ENCODE data around the gene D2HGDH. TPM values are rescaled to one million over a fixed set of nuclear protein-coding genes. Genes with fewer than 3 reads are reported as not detected.

The D2HGDH gene
- total and polyA plus RNA-seq, 2 of the 13 experiments (the other 11 are each of a cell fraction or from before 2014, with no cell fraction given) = 19.2 to 20.3 TPM

GRCh38 chr2:241764275-241765241 lies 30.1 kb downstream of the D2HGDH start (continued):
- TF ChIP-seq ZNF281 (CRISPR knock-in tag; IDR thresholded peaks at IDR 0.05; ENCODE audit: borderline replicate concordance) (no peak), PHF20 (CRISPR knock-in tag; IDR thresholded peaks at IDR 0.05) (no peak), RAD51 (IDR thresholded peaks at IDR 0.05; ENCODE audit: borderline replicate concordance) (peak; percentile 26; the same call in 1 of the 2 replicates), FOXJ3 (CRISPR knock-in tag; IDR thresholded peaks at IDR 0.05; ENCODE audit: borderline replicate concordance) (no peak), ZNF674 (CRISPR knock-in tag; IDR thresholded peaks at IDR 0.05; ENCODE audit: low read depth) (no peak), RNF219 (CRISPR knock-in tag; IDR thresholded peaks at IDR 0.05) (no peak), MTA1 (CRISPR knock-in tag; IDR thresholded peaks at IDR 0.05; ENCODE audit: borderline replicate concordance) (0 out of 2 replicates have a peak, but pooled peaks have one; percentile 26), STAG1 (CRISPR knock-in tag; IDR thresholded peaks at IDR 0.05) (0 out of 2 replicates have a peak, but pooled peaks have one; percentile 26), ZNF251 (CRISPR knock-in tag; IDR thresholded peaks at IDR 0.05) (no peak), ARID3A (IDR thresholded peaks at IDR 0.05; ENCODE audit: low read depth, low read length) (no peak), AGO2 (optimal IDR thresholded peaks at IDR 0.05; ENCODE audit: low read depth, low read length) (peak; percentile 44), KLF11 (CRISPR knock-in tag; IDR thresholded peaks at IDR 0.05) (no peak), ZNF773 (CRISPR knock-in tag; IDR thresholded peaks at IDR 0.05; ENCODE audit: borderline replicate concordance) (no peak), MLLT10 (CRISPR knock-in tag; IDR thresholded peaks at IDR 0.05) (no peak), CTCF (CRISPR knock-in tag; IDR thresholded peaks at IDR 0.05) (peak; percentile 49), ZBTB33 (CRISPR knock-in tag; IDR thresholded peaks at IDR 0.05) (0 out of 2 replicates have a peak, but pooled peaks have one; percentile 18), JARID2 (CRISPR knock-in tag; IDR thresholded peaks at IDR 0.05; ENCODE audit: insufficient replicate concordance) (no peak)

Data from HepG2 (cell line).